ENCODE measurements around the gene CCNJ.

The CCNJ gene

GRCh38 chr10:96021332-96021731 lies 22.1 kb upstream of the CCNJ start:
- Histone ChIP-seq H3K27ac (ENCODE audit: extremely low read depth, low read depth, low read length) (no peak overlapping the region), H3K9me3 (ENCODE audit: control insufficient read depth, insufficient read depth, low read depth, low read length) (no peaks in the 10 kb centered on the region), H3K4me1 (ENCODE audit: control insufficient read depth, insufficient read depth, low read length) (no peaks in the 10 kb centered on the region), H3K4me3 (ENCODE audit: low read depth, low read length) (no peak overlapping the region), H3K36me3 (ENCODE audit: control insufficient read depth in 2 of 2, insufficient read depth in 1 of 2, low read length in 2 of 2) (no peaks in the 10 kb centered on the region)
- POLR2A ChIA-PET = no interaction called here
- TF ChIP-seq ZFP41 (tag by site-specific recombination; IDR thresholded peaks at IDR 0.05; ENCODE audit: borderline replicate concordance) = no peak
- CTCF ChIA-PET = no interaction called here

DNA sequence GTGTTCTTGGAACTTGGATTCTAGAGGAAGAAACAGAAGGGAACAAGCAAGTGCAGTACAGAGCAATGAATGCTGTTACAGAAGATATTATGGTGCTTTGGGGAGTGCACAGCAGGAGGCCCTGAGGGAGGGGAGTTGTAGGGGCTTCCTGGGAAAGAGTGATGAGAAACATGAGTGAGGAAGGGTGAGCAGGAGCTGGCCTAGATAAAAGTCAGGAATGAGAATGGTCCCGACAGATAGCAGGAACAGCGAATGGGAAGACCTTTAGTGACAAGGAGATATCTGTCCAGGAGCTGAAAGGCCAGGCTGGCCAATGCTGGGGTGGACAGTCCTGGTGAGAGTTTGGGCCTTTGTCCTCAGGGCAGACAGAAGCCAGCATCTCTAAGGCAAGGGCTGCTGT lies 20.6 kb upstream of the CCNJ start:
- no peak for TF ChIP-seq SCRT1 (tag by site-specific recombination; IDR thresholded peaks at IDR 0.05; ENCODE audit: borderline replicate concordance)
- no peak for TF ChIP-seq YY1 (tag by site-specific recombination; IDR thresholded peaks at IDR 0.05)
- TF ChIP-seq ZFHX2 (tag by site-specific recombination; conservative IDR thresholded peaks at IDR 0.05) = no peak
- TF ChIP-seq ZNF433 (tag by site-specific recombination; IDR thresholded peaks at IDR 0.05; ENCODE audit: low read depth) = no peak
- no peak for TF ChIP-seq ZNF132 (tag by site-specific recombination; IDR thresholded peaks at IDR 0.05; ENCODE audit: borderline replicate concordance)
- no peak for TF ChIP-seq ZBTB8A (tag by site-specific recombination; IDR thresholded peaks at IDR 0.05)
- TF ChIP-seq, protein P1, sequence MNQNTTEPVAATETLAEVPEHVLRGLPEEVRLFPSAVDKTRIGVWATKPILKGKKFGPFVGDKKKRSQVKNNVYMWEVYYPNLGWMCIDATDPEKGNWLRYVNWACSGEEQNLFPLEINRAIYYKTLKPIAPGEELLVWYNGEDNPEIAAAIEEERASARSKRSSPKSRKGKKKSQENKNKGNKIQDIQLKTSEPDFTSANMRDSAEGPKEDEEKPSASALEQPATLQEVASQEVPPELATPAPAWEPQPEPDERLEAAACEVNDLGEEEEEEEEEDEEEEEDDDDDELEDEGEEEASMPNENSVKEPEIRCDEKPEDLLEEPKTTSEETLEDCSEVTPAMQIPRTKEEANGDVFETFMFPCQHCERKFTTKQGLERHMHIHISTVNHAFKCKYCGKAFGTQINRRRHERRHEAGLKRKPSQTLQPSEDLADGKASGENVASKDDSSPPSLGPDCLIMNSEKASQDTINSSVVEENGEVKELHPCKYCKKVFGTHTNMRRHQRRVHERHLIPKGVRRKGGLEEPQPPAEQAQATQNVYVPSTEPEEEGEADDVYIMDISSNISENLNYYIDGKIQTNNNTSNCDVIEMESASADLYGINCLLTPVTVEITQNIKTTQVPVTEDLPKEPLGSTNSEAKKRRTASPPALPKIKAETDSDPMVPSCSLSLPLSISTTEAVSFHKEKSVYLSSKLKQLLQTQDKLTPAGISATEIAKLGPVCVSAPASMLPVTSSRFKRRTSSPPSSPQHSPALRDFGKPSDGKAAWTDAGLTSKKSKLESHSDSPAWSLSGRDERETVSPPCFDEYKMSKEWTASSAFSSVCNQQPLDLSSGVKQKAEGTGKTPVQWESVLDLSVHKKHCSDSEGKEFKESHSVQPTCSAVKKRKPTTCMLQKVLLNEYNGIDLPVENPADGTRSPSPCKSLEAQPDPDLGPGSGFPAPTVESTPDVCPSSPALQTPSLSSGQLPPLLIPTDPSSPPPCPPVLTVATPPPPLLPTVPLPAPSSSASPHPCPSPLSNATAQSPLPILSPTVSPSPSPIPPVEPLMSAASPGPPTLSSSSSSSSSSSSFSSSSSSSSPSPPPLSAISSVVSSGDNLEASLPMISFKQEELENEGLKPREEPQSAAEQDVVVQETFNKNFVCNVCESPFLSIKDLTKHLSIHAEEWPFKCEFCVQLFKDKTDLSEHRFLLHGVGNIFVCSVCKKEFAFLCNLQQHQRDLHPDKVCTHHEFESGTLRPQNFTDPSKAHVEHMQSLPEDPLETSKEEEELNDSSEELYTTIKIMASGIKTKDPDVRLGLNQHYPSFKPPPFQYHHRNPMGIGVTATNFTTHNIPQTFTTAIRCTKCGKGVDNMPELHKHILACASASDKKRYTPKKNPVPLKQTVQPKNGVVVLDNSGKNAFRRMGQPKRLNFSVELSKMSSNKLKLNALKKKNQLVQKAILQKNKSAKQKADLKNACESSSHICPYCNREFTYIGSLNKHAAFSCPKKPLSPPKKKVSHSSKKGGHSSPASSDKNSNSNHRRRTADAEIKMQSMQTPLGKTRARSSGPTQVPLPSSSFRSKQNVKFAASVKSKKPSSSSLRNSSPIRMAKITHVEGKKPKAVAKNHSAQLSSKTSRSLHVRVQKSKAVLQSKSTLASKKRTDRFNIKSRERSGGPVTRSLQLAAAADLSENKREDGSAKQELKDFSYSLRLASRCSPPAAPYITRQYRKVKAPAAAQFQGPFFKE (tag by site-specific recombination; IDR thresholded peaks at IDR 0.05; ENCODE audit: borderline replicate concordance) = no peak
- TF ChIP-seq TCF7L2 (IDR thresholded peaks at IDR 0.05; ENCODE audit: borderline replicate concordance, low read depth, low read length) = no peak
- no peak for TF ChIP-seq ZNF324 (tag by site-specific recombination; IDR thresholded peaks at IDR 0.05)
- no peak for TF ChIP-seq ZNF501 (tag by site-specific recombination; IDR thresholded peaks at IDR 0.05)
- no peak for TF ChIP-seq ZNF19 (tag by site-specific recombination; IDR thresholded peaks at IDR 0.05; ENCODE audit: low read depth)
- TF ChIP-seq ZNF10 (tag by site-specific recombination; IDR thresholded peaks at IDR 0.05) = no peak
- TF ChIP-seq ZNF530 (tag by site-specific recombination; IDR thresholded peaks at IDR 0.05; ENCODE audit: low read depth) = no peak
- ChIA-PET POLR2A (no interaction called here), CTCF (no interaction called here)
- H3K27ac ChIP-seq (ENCODE audit: extremely low read depth, low read depth, low read length) = no peak overlapping the region
- H3K9me3 ChIP-seq (ENCODE audit: control insufficient read depth, insufficient read depth, low read depth, low read length) = no peaks in the 10 kb centered on the region
- H3K4me3 ChIP-seq (ENCODE audit: low read depth, low read length) = no peak overlapping the region
- H3K36me3 ChIP-seq (ENCODE audit: control insufficient read depth in 2 of 2, insufficient read depth in 1 of 2, low read length in 2 of 2) = no peaks in the 10 kb centered on the region
- no peaks in the 10 kb centered on the region for H3K4me1 ChIP-seq (ENCODE audit: control insufficient read depth, insufficient read depth, low read length)

- POLR2A ChIA-PET = no interaction called here
- Histone ChIP-seq H3K9me3 (ENCODE audit: control insufficient read depth, insufficient read depth, low read depth, low read length) (no peaks in the 10 kb centered on the region), H3K36me3 (ENCODE audit: control insufficient read depth in 2 of 2, insufficient read depth in 1 of 2, low read length in 2 of 2) (no peaks in the 10 kb centered on the region), H3K4me3 (ENCODE audit: low read depth, low read length) (no peak overlapping the region), H3K4me1 (ENCODE audit: control insufficient read depth, insufficient read depth, low read length) (no peaks in the 10 kb centered on the region), H3K27ac (ENCODE audit: extremely low read depth, low read depth, low read length) (no peak overlapping the region)
- CTCF ChIA-PET = no interaction called here
- TF ChIP-seq, protein P2, sequence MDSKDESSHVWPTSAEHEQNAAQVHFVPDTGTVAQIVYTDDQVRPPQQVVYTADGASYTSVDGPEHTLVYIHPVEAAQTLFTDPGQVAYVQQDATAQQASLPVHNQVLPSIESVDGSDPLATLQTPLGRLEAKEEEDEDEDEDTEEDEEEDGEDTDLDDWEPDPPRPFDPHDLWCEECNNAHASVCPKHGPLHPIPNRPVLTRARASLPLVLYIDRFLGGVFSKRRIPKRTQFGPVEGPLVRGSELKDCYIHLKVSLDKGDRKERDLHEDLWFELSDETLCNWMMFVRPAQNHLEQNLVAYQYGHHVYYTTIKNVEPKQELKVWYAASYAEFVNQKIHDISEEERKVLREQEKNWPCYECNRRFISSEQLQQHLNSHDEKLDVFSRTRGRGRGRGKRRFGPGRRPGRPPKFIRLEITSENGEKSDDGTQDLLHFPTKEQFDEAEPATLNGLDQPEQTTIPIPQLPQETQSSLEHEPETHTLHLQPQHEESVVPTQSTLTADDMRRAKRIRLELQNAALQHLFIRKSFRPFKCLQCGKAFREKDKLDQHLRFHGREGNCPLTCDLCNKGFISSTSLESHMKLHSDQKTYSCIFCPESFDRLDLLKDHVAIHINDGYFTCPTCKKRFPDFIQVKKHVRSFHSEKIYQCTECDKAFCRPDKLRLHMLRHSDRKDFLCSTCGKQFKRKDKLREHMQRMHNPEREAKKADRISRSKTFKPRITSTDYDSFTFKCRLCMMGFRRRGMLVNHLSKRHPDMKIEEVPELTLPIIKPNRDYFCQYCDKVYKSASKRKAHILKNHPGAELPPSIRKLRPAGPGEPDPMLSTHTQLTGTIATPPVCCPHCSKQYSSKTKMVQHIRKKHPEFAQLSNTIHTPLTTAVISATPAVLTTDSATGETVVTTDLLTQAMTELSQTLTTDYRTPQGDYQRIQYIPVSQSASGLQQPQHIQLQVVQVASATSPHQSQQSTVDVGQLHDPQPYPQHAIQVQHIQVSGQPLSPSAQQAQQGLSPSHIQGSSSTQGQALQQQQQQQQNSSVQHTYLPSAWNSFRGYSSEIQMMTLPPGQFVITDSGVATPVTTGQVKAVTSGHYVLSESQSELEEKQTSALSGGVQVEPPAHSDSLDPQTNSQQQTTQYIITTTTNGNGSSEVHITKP (tag by site-specific recombination; IDR thresholded peaks at IDR 0.05) = no peak
- TF ChIP-seq SALL2 (tag by site-specific recombination; IDR thresholded peaks at IDR 0.05; ENCODE audit: borderline replicate concordance) (no peak), ZNF664 (tag by site-specific recombination; IDR thresholded peaks at IDR 0.05) (no peak), ZNF157 (tag by site-specific recombination; IDR thresholded peaks at IDR 0.05) (no peak)
- TF ChIP-seq, protein P3, sequence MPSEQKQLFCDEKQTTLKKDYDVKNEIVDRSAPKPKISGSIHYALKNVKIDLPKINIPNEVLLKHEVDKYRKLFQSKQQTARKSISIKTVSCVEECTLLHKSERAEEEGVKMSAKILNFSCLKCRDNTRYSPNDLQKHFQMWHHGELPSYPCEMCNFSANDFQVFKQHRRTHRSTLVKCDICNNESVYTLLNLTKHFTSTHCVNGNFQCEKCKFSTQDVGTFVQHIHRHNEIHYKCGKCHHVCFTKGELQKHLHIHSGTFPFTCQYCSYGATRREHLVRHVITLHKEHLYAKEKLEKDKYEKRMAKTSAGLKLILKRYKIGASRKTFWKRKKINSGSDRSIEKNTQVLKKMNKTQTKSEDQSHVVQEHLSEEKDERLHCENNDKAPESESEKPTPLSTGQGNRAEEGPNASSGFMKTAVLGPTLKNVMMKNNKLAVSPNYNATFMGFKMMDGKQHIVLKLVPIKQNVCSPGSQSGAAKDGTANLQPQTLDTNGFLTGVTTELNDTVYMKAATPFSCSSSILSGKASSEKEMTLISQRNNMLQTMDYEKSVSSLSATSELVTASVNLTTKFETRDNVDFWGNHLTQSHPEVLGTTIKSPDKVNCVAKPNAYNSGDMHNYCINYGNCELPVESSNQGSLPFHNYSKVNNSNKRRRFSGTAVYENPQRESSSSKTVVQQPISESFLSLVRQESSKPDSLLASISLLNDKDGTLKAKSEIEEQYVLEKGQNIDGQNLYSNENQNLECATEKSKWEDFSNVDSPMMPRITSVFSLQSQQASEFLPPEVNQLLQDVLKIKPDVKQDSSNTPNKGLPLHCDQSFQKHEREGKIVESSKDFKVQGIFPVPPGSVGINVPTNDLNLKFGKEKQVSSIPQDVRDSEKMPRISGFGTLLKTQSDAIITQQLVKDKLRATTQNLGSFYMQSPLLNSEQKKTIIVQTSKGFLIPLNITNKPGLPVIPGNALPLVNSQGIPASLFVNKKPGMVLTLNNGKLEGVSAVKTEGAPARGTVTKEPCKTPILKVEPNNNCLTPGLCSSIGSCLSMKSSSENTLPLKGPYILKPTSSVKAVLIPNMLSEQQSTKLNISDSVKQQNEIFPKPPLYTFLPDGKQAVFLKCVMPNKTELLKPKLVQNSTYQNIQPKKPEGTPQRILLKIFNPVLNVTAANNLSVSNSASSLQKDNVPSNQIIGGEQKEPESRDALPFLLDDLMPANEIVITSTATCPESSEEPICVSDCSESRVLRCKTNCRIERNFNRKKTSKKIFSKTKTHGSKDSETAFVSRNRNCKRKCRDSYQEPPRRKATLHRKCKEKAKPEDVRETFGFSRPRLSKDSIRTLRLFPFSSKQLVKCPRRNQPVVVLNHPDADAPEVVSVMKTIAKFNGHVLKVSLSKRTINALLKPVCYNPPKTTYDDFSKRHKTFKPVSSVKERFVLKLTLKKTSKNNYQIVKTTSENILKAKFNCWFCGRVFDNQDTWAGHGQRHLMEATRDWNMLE (tag by site-specific recombination; conservative IDR thresholded peaks at IDR 0.05; ENCODE audit: low read depth) = no peak
Measured at GRCh38 chr10:96023168-96023567, 20.2 kb upstream of the CCNJ start.
